Endodermal cell (in vitro differentiated cells): Measurements from ENCODE around the gene COL18A1. TPM values are rescaled to one million over a fixed set of nuclear protein-coding genes. Genes with fewer than 3 reads are reported as not detected.

Experiments used
- DNase-seq: peaks from one replicate; pipeline ENCODE4 v3.0.0-alpha.2; 2017
- H3K27ac ChIP-seq: 2 replicates; pipeline ENCODE4 v1.5.1; 2013; ENCODE audit warnings: mild to moderate bottlenecking, low read depth, low read length, moderate library complexity
- H3K27me3 ChIP-seq: 2 replicates; pipeline ENCODE4 v1.6.1; 2013; ENCODE audit warnings: mild to moderate bottlenecking, low read length, moderate library complexity; ENCODE audit not compliant: insufficient read depth, control insufficient read depth, poor library complexity, severe bottlenecking
- H3K36me3 ChIP-seq: 2 replicates; pipeline ENCODE4 v1.7.0; 2013; ENCODE audit warnings: mild to moderate bottlenecking, low read length, moderate library complexity; ENCODE audit not compliant: control insufficient read depth, insufficient read depth
- H3K4me1 ChIP-seq: one replicate; pipeline ENCODE4 v1.7.0; 2013; ENCODE audit warnings: low read length; ENCODE audit not compliant: control insufficient read depth, insufficient read depth
- H3K4me3 ChIP-seq: 2 replicates; pipeline ENCODE4 v1.5.1; 2013; ENCODE audit warnings: mild to moderate bottlenecking, low read length, moderate library complexity
- H3K9ac ChIP-seq: 2 replicates; pipeline ENCODE4 v1.6.1; 2013; ENCODE audit warnings: mild to moderate bottlenecking, low read length, moderate library complexity; ENCODE audit not compliant: poor library complexity, severe bottlenecking; ENCODE audit errors: extremely low read depth
- H3K9me3 ChIP-seq: 2 replicates; pipeline ENCODE4 v1.6.1; 2013; ENCODE audit warnings: mild to moderate bottlenecking, low read length, moderate library complexity; ENCODE audit not compliant: control insufficient read depth
- H3K27ac Mint-ChIP-seq: 2 replicates; pipeline ENCODE4 v1.8.0; 2020; ENCODE audit warnings: mixed read lengths
- H3K27me3 Mint-ChIP-seq: 2 replicates; pipeline ENCODE4 v1.8.0; 2021; ENCODE audit warnings: mild to moderate bottlenecking, mixed read lengths; ENCODE audit not compliant: insufficient read depth
- H3K36me3 Mint-ChIP-seq: 2 replicates; pipeline ENCODE4 v1.8.0; 2020; ENCODE audit warnings: low read depth, mixed read lengths
- H3K4me1 Mint-ChIP-seq: 2 replicates; pipeline ENCODE4 v1.8.0; 2020; ENCODE audit warnings: mixed read lengths
- H3K4me3 Mint-ChIP-seq: 2 replicates; pipeline ENCODE4 v1.8.0; 2020; ENCODE audit warnings: mild to moderate bottlenecking, moderate library complexity, mixed read lengths
- H3K9me3 Mint-ChIP-seq: 2 replicates; pipeline ENCODE4 v1.8.0; 2020; ENCODE audit warnings: mild to moderate bottlenecking, mixed read lengths
- WGBS, 2 experiments: methylation state at CpG; one replicate each; pipeline versions ENCODE4 v1.1.5 to v1.1.7; 2013; ENCODE audit warnings: missing lambda C conversion rate in 2 of 2, mixed read lengths in 1 of 2; ENCODE audit not compliant: insufficient coverage in 1 of 2, insufficient read length in 1 of 2; 5-methylcytosine and 5-hydroxymethylcytosine counted together
- total RNA-seq, 2 donors: library from RNA; stranded (reverse); fragmentation: NEBNext Ultra II Directional in 1 of 2; extraction: Animal tissue kit (Norgen Biotek cat#: 25700) in 1 of 2; gene quantifications; 2 replicates in 1 of 2; 3 replicates in 1 of 2; pipeline ENCODE4 v1.2.1, GENCODE V29; 2021
- TF ChIP-seq, protein P1 (sequence below): fragments of 200-600 bp; sonication (generic); conservative IDR thresholded peaks from 2 replicates; pipeline ENCODE4 v1.5.0; 2021; ENCODE audit warnings: antibody characterized with exemption, mild to moderate bottlenecking

COL18A1 gene
- total RNA-seq, 2 donors from 2014 or later = 332 to 398 TPM

DNA sequence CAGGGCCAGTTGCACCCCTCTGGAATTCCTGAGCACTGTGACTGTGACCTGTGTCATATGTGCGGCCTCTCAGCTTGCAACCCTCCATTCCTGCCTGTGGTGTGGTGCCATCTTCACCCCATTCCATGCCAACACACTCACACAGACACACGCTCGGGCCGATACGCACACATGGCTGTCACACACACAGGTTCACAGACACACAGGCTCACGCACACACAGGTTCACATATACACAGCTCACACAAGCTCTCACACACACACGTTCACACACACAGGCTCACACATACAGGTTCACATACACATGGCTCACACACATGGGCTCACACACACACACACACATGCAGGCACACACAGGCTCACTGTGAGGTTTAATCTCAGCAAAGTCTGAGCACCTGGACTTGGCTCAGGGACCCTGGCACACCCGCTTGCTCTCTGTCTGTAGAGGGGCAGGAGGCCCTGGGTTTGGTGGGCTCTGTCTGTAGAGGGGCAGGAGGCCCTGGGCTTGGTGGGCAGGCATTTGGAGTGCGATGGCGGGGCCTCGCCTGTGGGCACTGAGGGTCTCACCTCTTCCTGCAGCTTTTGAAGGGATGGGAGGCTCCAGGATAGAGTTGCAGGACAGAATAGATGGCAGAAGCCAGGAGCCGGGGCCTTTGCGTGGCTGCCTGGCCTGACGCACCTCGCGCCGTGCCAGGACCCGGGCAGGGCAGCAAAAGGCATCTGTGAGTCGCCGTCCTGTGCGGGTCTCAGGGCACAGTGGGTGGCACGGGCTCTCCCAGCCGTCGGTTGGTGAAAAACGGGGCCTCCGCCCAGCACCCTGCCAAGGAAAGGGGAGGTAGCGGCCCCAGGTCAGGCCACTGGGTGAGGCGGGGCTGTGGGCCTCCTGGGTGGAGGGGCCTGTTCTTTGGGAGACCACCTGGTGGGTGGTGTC lies 17.1 kb downstream of the COL18A1 start:
- Mint-ChIP-seq H3K36me3 (peaks cover 5% of the 10 kb centered on the region), H3K9me3 (no peaks in the 10 kb centered on the region), H3K27ac (peak overlapping the region; percentile 46), H3K27me3 (no peaks in the 10 kb centered on the region), H3K4me3 (no peak overlapping the region), H3K4me1 (peaks cover 6% of the 10 kb centered on the region)
- no peaks in the 10 kb centered on the region for H3K4me1 ChIP-seq
- H3K4me3 ChIP-seq = no peak overlapping the region
- H3K36me3 ChIP-seq = peaks cover 19% of the 10 kb centered on the region
- no peaks in the 10 kb centered on the region for H3K27me3 ChIP-seq
- WGBS, 2 experiments = 90 to 93% methylated on average over 9 to 28 of the region's 28 CpGs
- peak; percentile 41 for DNase-seq
- no peaks in the 10 kb centered on the region for H3K9me3 ChIP-seq
- no peak overlapping the region for H3K9ac ChIP-seq
- TF ChIP-seq, protein P1, sequence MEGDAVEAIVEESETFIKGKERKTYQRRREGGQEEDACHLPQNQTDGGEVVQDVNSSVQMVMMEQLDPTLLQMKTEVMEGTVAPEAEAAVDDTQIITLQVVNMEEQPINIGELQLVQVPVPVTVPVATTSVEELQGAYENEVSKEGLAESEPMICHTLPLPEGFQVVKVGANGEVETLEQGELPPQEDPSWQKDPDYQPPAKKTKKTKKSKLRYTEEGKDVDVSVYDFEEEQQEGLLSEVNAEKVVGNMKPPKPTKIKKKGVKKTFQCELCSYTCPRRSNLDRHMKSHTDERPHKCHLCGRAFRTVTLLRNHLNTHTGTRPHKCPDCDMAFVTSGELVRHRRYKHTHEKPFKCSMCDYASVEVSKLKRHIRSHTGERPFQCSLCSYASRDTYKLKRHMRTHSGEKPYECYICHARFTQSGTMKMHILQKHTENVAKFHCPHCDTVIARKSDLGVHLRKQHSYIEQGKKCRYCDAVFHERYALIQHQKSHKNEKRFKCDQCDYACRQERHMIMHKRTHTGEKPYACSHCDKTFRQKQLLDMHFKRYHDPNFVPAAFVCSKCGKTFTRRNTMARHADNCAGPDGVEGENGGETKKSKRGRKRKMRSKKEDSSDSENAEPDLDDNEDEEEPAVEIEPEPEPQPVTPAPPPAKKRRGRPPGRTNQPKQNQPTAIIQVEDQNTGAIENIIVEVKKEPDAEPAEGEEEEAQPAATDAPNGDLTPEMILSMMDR = no peak
- no peak overlapping the region for H3K27ac ChIP-seq

DNA sequence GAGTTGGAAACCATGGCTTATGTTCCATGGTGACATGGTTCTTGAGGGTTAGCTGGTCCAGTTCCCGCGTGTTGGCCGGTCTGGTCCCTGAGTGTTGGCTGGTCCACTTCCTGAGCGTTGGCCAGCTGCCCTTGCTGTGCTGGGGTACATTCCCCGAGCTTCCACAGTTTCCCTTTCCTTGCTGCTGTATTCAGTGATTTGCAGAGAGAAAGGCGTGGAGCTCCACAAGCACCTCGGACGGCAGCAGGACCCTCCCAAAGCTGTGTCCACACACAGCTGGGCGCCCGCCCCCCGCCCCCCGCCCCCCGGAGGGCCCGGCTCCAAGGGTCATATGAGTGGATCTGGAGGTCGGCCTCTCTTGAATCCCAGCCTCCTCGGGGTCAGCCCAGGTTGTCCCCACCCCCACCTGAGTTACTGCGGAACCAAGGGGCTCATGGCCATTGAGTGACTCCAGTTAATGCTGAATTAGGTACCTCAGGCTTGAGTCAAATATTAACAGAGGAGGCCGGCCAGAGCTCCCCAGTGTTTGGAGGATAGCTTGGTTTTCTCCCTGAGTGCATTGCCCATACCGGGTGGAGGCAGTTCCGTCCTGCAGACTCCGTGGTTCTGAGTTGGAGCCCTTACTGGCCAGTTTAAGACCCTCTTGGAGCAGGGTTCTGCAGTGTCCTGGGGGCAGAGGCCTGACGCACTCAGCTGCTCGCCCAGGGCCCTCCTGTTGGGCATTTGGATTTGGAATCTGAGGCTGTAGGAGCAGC lies 18.4 kb downstream of the COL18A1 start:
- peak; percentile 38 for DNase-seq
- TF ChIP-seq, protein P1 = no peak
- H3K27me3 ChIP-seq = no peaks in the 10 kb centered on the region
- Mint-ChIP-seq H3K27me3 (no peaks in the 10 kb centered on the region), H3K9me3 (no peaks in the 10 kb centered on the region), H3K4me1 (peaks cover 10% of the 10 kb centered on the region), H3K27ac (no peak overlapping the region), H3K4me3 (no peak overlapping the region), H3K36me3 (peaks cover 10% of the 10 kb centered on the region)
- no peak overlapping the region for H3K27ac ChIP-seq
- no peaks in the 10 kb centered on the region for H3K9me3 ChIP-seq
- H3K9ac ChIP-seq = no peak overlapping the region
- H3K4me3 ChIP-seq = no peak overlapping the region
- 92 to 96% methylated on average over 11 to 23 of the region's 23 CpGs for WGBS, 2 experiments
- H3K36me3 ChIP-seq = peaks cover 22% of the 10 kb centered on the region
- H3K4me1 ChIP-seq = no peaks in the 10 kb centered on the region

DNA sequence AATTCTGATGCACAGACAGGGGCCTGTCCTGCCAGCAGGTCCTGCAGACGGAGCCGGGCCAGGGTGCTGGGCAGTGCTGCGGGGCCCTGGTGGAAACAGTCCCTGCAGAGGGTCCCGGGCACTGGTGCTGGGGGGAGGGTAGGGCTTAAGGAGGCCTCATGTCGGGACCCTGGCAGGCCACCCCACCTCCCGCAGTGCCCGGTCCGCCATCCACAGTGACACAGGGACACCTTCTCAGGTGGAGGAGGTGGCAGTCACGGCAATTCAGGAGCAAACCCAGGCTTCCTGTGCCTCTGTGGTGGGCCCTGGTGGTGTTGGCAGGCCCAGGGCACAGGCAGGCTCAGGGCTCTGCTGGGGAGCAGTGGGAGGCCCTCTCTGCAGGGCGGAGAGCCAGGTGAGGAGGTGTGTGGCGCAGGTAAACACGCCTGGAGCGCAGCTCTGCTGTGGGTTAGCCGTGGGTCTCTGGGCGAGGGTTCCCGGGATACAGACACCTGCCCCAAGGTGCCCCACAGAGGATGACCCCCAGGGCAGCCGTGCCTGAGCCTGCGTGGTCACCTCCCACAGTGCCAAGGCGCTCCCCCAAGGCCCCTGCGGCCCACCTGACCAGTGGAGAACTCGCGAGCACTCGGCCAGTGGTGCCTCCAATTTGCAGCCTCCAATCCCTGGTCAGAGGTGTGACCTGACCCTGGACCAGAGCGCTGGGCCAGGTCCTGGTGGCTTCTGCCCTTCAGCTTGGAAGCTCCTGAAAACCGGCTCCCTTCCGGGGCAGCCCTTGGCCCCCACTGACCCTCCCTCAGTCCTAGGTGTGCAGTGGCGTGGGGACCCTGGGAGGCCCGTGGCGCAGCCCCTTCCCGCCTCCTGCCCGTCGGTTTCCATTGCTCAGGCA lies 19.2 kb downstream of the COL18A1 start:
- peaks cover 10% of the 10 kb centered on the region for H3K4me1 Mint-ChIP-seq
- H3K27ac Mint-ChIP-seq = peak overlapping the region; percentile 70
- 90 to 95% methylated on average over 15 to 32 of the region's 32 CpGs for WGBS, 2 experiments
- no peaks in the 10 kb centered on the region for H3K9me3 Mint-ChIP-seq
- Histone ChIP-seq H3K27ac (no peak overlapping the region), H3K4me1 (no peaks in the 10 kb centered on the region), H3K27me3 (no peaks in the 10 kb centered on the region), H3K9ac (no peak overlapping the region), H3K4me3 (no peak overlapping the region), H3K9me3 (no peaks in the 10 kb centered on the region), H3K36me3 (peaks cover 28% of the 10 kb centered on the region)
- no peaks in the 10 kb centered on the region for H3K27me3 Mint-ChIP-seq
- DNase-seq = peak; percentile 46
- TF ChIP-seq, protein P1 = no peak
- peaks cover 17% of the 10 kb centered on the region for H3K36me3 Mint-ChIP-seq
- no peak overlapping the region for H3K4me3 Mint-ChIP-seq
